Kidney (tissue), 14 donors: ENCODE measurements around the gene MYL3. TPM values are rescaled to one million over a fixed set of nuclear protein-coding genes. Genes with fewer than 3 reads are reported as not detected.

ENCODE experiments used
- DNase-seq, 5 donors: peaks; one replicate each; pipeline ENCODE4 v3.0.0-alpha.2; 2013 to 2020
- FAIRE-seq: peaks from 2 replicates; lab custom pipeline; 2012; peaks lifted over from hg19 to GRCh38; lab: Jason Lieb, UNC
- H3K27ac ChIP-seq, 2 donors: one replicate each; pipeline ENCODE4 v1.7.0; 2013; ENCODE audit warnings: low read depth in 2 of 2, low read length in 2 of 2, inconsistent platforms in 1 of 2
- H3K27me3 ChIP-seq: one replicate; pipeline ENCODE4 v1.7.1; 2013; ENCODE audit warnings: low read length, inconsistent platforms; ENCODE audit not compliant: control insufficient read depth, insufficient read depth
- H3K36me3 ChIP-seq, 3 donors: one replicate each; pipeline versions ENCODE4 v1.7.0 to v1.7.1; 2013; ENCODE audit warnings: low read length in 3 of 3, control low read depth in 1 of 3, inconsistent platforms in 1 of 3; ENCODE audit not compliant: insufficient read depth in 3 of 3, control insufficient read depth in 2 of 3
- H3K4me1 ChIP-seq, 3 donors: one replicate each; pipeline versions ENCODE4 v1.7.0 to v1.7.1; 2013; ENCODE audit warnings: low read length in 3 of 3, inconsistent platforms in 1 of 3, low read depth in 1 of 3; ENCODE audit not compliant: control insufficient read depth in 2 of 3, insufficient read depth in 2 of 3
- H3K4me3 ChIP-seq, 3 donors: one replicate each; pipeline versions ENCODE4 v1.7.0 to v1.8.1; 2013; ENCODE audit warnings: low read length in 3 of 3, control low read depth in 1 of 3, inconsistent platforms in 1 of 3
- H3K9ac ChIP-seq, 3 donors: one replicate each; pipeline versions ENCODE4 v1.7.0 to v1.7.1; 2013; ENCODE audit warnings: low read length in 3 of 3, control low read depth in 1 of 3, inconsistent platforms in 1 of 3
- H3K9me3 ChIP-seq, 3 donors: one replicate each; pipeline versions ENCODE4 v1.7.0 to v1.7.1; 2013; ENCODE audit warnings: low read length in 3 of 3, control low read depth in 1 of 3, inconsistent platforms in 1 of 3; ENCODE audit not compliant: control insufficient read depth in 2 of 3, insufficient read depth in 1 of 3
- CTCF ChIP-seq: IDR thresholded peaks from 3 replicates; pipeline ENCODE4 v1.5.1; 2012; ENCODE audit warnings: mild to moderate bottlenecking, moderate library complexity, borderline replicate concordance; ENCODE audit not compliant: insufficient read depth; ENCODE audit errors: extremely low read depth
- intact Hi-C: fragments of 100-400 bp; cut with DNase I; formaldehyde crosslinking; loops from one replicate; pipeline ENCODE4 v1.11.1; 2022
- polyA plus RNA-seq: library from polyadenylated mRNA; stranded (reverse); fragments of 350-450 nt; fragmentation: Illumina TruSeq; extraction: RNeasy Lipid Tissue Mini Kit (QIAGEN cat#74804); gene quantifications from one replicate; pipeline ENCODE4 v1.2.3, GENCODE V29; 2014; ENCODE audit warnings: low read depth, low replicate concordance; ENCODE audit not compliant: insufficient read depth
- total RNA-seq: library from RNA; stranded (reverse); fragmentation: NEBNext Ultra II Directional; extraction: Animal tissue kit (Norgen Biotek cat#: 25700); gene quantifications from one replicate; pipeline ENCODE4 v1.2.1, GENCODE V29; 2021
- donor health status: control.
- donor health status: control.
- donor health status: control.
- donor health status: control.
- donor health status: control.
- donor health status: DM: yes; HTN: yes; CAD: no.
- donor health status: Normal renal cell carcinoma (clear cell type).

The MYL3 gene
- total and polyA plus RNA-seq, 2 donors from 2014 or later, result 41.3 to 81.9 TPM

GRCh38 chr3:46848271-46849044 lies 14.8 kb downstream of the MYL3 start:
- no peak for FAIRE-seq
- no peak for TF ChIP-seq CTCF
- intact Hi-C loops, result no loop called here
- no peak overlapping the region for H3K27ac ChIP-seq
- no peaks in the 10 kb centered on the region for H3K27me3 ChIP-seq
- no peaks in the 10 kb centered on the region for H3K36me3 ChIP-seq
- H3K4me3 ChIP-seq, result no peak overlapping the region
- H3K4me1 ChIP-seq, result peaks cover 0 to 12% (median 10%) of the 10 kb centered on the region in 3 donors
- no peak overlapping the region for H3K9ac ChIP-seq
- H3K9me3 ChIP-seq, result no peaks in the 10 kb centered on the region
- DNase-seq, result peak in 3 of 5 donors; percentile 45 to 70 (median 52)

DNA sequence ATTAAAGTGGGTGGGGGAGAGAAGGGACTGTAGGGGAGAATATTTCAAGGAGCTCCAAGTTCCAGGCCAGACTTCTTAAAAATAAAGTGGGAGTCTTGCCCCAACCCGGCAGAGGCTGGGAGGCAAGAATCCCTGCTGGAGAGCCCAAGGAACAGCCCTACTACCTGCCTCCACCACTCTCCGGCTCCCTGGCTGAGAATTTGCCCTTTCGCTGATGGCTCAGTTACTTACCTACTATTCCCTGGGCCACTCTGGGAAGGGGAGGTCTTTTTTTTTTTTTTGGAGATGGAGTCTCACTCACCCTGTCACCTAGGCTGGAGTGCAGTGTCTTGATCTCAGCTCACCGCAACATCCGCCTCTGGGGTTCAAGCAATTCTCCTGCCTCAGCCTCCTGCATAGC lies 15.5 kb downstream of the MYL3 start:
- Histone ChIP-seq H3K4me3 (no peak overlapping the region), H3K27me3 (no peaks in the 10 kb centered on the region), H3K27ac (no peak overlapping the region), H3K9me3 (no peaks in the 10 kb centered on the region), H3K36me3 (no peaks in the 10 kb centered on the region), H3K4me1 (peaks cover 0 to 12% (median 10%) of the 10 kb centered on the region in 3 donors), H3K9ac (no peak overlapping the region)
- intact Hi-C loops, result no loop called here
- FAIRE-seq (no peak), DNase-seq (peak in 2 of 5 donors; percentile 30 to 42)
- TF ChIP-seq CTCF, result no peak

DNA sequence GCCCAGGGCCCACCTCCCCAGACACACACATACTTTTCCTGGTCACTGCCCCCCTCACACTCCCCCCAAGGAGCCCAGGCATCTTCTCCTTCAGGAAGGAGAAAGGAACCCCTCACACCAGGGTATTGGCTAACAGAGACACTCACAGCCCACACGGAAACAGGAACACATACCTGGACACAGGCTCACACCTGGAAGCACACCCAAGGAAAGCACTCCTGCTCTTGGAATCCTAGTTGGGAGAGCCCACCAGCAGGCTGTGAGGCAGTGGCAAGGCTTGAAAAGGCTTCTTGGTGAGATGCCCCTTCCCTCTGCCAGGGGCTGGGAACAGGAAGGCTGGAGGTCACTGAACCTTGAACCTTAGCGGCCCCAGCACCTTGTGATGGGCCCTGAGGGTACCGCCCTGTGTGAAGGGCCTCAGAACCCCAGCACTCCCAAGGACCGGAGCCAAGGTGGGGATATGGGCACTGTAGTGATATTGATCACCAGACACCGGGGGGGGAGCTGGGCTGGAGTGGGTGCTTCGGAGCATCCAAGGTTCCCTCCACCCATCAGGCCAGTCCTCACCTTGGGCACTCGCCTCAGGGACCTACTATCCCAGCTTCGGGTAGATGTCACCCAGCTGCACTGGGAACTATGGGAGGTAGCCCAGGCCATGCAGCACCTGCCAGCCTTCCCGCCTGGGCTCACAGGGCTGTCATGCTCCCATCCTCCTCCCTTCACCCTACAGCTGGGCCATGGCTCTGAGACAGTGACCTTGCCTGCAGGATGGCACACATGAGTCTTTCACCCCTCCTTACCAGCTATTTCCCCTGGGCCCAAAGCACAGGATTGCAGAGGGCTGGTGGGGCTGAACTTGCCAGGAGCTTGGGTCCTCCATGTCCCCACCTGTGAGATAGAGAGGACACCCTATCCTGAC lies 16.4 kb downstream of the MYL3 start:
- Histone ChIP-seq H3K9ac (peak overlapping the region in 2 of 3 donors; percentile 33 to 65), H3K36me3 (no peaks in the 10 kb centered on the region), H3K4me3 (peak overlapping the region in 1 of 3 donors; percentile 60), H3K9me3 (no peaks in the 10 kb centered on the region), H3K27me3 (no peaks in the 10 kb centered on the region), H3K4me1 (peaks cover 0 to 12% (median 10%) of the 10 kb centered on the region in 3 donors), H3K27ac (peak overlapping the region in 1 of 2 donors; percentile 64)
- no peak for FAIRE-seq
- intact Hi-C loops, result no loop called here
- peak in 2 of 5 donors; percentile 67 to 71 for DNase-seq
- TF ChIP-seq CTCF, result no peak
